Adrenal gland (tissue), 5 donors: Measurements from ENCODE around the gene LRRN2.

ENCODE experiments used
- POLR2A ChIP-seq, 2 donors: fragments of 450-650 bp; IDR thresholded peaks; one replicate each; pipeline ENCODE4 v1.6.1; 2017; ENCODE audit warnings: antibody characterized with exemption in 2 of 2, mild to moderate bottlenecking in 2 of 2, moderate library complexity in 1 of 2
- TF ChIP-seq, protein P1 (sequence below), 6 experiments: fragments of 450-650 bp in 4 of 6; fragments of 200-600 bp in 2 of 6; sonication (generic) in 1 of 6; IDR thresholded peaks; 1 replicate in 5 of 6; 2 replicates in 1 of 6; pipeline versions ENCODE4 v1.5.1 to v1.8.0; 2016 to 2021; ENCODE audit warnings: antibody characterized with exemption in 6 of 6, mild to moderate bottlenecking in 2 of 6, moderate library complexity in 1 of 6
- donor health status: DM: no; HTN: no; CAD: no.

DNA sequence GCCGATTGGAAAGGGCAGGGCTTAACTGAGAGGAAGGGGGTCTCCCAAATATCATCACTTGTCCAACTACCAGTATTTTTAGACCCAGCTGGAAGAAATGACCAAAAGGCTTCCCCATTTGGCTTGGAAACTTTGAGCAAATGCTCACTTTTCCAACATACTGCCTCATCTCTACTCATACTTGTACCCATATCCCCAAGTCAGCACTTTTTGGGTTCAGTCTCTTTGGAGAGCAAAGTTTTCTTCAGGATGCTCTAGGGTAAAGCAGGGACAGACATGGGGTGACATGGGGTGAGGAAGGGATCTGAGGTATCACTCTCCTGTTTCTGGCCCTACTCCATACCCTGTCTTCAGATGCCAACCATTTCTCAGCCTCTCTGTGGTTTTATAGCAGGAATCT, 27.2 kb downstream of the LRRN2 start:
- TF ChIP-seq, protein P1, sequence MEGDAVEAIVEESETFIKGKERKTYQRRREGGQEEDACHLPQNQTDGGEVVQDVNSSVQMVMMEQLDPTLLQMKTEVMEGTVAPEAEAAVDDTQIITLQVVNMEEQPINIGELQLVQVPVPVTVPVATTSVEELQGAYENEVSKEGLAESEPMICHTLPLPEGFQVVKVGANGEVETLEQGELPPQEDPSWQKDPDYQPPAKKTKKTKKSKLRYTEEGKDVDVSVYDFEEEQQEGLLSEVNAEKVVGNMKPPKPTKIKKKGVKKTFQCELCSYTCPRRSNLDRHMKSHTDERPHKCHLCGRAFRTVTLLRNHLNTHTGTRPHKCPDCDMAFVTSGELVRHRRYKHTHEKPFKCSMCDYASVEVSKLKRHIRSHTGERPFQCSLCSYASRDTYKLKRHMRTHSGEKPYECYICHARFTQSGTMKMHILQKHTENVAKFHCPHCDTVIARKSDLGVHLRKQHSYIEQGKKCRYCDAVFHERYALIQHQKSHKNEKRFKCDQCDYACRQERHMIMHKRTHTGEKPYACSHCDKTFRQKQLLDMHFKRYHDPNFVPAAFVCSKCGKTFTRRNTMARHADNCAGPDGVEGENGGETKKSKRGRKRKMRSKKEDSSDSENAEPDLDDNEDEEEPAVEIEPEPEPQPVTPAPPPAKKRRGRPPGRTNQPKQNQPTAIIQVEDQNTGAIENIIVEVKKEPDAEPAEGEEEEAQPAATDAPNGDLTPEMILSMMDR (IDR thresholded peaks at IDR 0.05), result no peak
- no peak for TF ChIP-seq POLR2A (IDR thresholded peaks at IDR 0.05)
